RWPE1 (cell line): ENCODE data around the gene CCDC92.
"Not testable (repeated sequence)": the region's sequence is repeated elsewhere in the genome, so short reads cannot be mapped to it uniquely, and the experiment has no call there.

Source experiments
- CTCF ChIA-PET: fragments of 350-600 bp; sonication (Branson Sonifier 250); formaldehyde crosslinking; extraction: SDS; loops from one replicate; lab custom pipeline; 2021; lab: Yijun Ruan, JAX
- POLR2A ChIA-PET: fragments of 400-600 bp; formaldehyde crosslinking; extraction: SDS; loops from one replicate; lab custom pipeline; 2020; ENCODE audit warnings: antibody characterized with exemption; ENCODE audit not compliant: low non-redundant PET; lab: Yijun Ruan, JAX
- DNase-seq: peaks from one replicate; pipeline ENCODE4 v3.0.0; 2012; ENCODE audit warnings: low spot score
- H3K27ac ChIP-seq: fragments of 450-650 bp; 2 replicates; pipeline ENCODE4 v1.5.1; 2017
- CTCF ChIP-seq: fragments of 450-650 bp; conservative IDR thresholded peaks from 2 replicates; pipeline ENCODE4 v1.5.1; 2017; ENCODE audit warnings: low read depth, mild to moderate bottlenecking

The CCDC92 gene

DNA sequence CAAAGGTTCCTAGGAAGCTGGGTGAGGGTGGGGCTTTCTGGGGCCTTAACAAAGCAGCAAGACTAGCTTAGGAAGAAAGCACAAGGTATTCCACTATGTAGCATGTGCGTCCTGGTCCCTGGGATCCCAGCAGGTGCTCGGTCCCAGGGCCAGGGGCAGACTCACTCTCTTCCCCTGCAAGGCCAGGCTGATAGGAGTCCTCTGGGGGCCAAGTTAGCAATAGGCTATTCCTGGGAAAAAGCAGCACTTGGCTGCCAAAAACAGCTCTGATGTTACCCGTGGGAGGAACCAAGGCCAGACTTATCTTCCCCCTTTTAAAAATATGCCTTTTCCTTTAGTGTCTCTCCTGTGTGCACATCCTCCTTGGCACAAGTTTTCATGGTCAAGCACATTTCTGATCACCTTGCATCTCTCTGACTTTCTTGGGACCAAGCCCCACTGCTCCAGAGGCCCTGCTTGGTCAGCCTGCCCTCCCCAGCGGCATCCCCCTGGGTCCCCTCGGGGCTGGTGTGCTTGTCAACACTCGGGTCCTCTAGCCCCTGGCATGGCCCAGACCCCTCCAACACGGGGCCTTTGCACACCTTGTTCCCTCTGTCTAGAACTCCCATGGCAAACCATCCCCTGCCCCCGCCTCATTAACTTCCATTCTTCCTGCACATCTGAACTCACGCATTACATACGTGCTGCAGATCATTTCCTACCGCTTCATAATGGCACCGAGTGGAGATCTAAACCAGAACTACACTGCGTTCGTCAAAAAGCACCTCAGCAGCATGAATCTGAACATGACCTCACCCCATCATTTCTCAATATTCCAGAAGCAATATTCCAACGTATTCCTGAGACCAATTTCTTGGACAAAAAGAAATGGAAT lies 21.9 kb downstream of the CCDC92 start:
- POLR2A ChIA-PET = no interaction called here
- CTCF ChIA-PET = interaction anchor here (0.7 kb wide), 1 partner anchor 25 kb away, joined by 3 read pairs; no protein-coding TSS in a partner anchor
- TF ChIP-seq CTCF = no peak
- no peak overlapping the region for H3K27ac ChIP-seq
- no peak for DNase-seq

GRCh38 chr12:123949770-123950165 lies 22.9 kb downstream of the CCDC92 start:
- ChIA-PET CTCF (interaction anchor here (0.7 kb wide), 1 partner anchor 24 kb away, joined by 3 read pairs; no protein-coding TSS in a partner anchor), POLR2A (no interaction called here)
- no peak overlapping the region for H3K27ac ChIP-seq
- no peak for DNase-seq
- no peak for TF ChIP-seq CTCF

DNA sequence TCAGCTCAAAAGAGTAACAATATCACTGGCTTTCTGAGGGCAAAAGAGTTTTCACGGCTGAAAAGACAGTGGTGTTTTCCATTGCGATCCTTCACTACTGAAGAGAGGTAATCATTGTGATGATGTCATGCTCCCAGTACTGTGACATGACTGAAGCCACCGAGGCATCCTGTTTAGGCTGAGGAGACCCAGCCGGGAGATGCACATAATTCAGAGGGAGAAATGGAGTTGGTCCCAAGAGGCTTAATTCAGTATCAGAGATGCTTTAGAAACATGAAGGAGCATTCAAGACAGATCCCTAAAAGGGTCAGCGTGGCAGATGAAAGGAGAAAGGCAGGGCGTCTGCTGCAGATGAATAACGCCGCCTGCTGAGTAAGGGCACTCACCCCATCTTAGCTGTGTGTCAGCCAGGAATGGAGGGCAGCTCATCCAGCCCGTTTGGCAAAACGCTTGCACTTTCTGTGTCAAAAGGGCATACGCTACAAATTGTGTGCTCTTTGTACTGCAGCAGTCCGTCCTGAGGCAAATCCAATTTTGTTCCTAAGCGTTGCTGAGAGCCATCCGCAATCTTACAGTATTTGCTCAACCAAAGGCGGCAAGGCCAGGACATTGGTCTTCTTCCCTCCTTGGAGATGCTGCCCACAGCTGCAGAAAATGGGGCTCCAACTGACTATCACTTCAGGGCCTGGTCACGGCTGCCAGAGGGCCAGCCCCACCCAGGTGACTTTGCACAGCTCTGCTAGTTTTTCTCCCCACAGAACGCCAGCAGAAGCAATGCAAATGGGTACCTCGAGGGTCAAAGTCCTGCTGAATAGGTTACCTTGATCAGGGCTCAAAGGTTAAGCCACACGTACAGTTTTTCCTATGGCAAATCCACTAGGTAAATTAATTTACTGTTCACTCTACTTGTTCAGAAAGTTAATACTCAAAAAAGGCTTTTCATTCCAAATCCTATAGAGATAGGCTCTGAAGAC lies 23.5 kb downstream of the CCDC92 start:
- CTCF ChIA-PET = no interaction called here
- no peak for DNase-seq

GRCh38 chr12:123948401-123948795 lies 24.2 kb downstream of the CCDC92 start:
- ChIA-PET CTCF (no interaction called here), POLR2A (no interaction called here)
- TF ChIP-seq CTCF = no peak
- H3K27ac ChIP-seq = no peak overlapping the region
- DNase-seq = no peak

More for the DNA sequence above, 23.5 kb downstream of the CCDC92 start:
- POLR2A ChIA-PET = no interaction called here
- no peak overlapping the region for H3K27ac ChIP-seq
- no peak for TF ChIP-seq CTCF

GRCh38 chr12:123947531-123947930 lies 25.1 kb downstream of the CCDC92 start:
- H3K27ac ChIP-seq, CTCF ChIA-PET, POLR2A ChIA-PET, DNase-seq: not testable (repeated sequence)

DNA sequence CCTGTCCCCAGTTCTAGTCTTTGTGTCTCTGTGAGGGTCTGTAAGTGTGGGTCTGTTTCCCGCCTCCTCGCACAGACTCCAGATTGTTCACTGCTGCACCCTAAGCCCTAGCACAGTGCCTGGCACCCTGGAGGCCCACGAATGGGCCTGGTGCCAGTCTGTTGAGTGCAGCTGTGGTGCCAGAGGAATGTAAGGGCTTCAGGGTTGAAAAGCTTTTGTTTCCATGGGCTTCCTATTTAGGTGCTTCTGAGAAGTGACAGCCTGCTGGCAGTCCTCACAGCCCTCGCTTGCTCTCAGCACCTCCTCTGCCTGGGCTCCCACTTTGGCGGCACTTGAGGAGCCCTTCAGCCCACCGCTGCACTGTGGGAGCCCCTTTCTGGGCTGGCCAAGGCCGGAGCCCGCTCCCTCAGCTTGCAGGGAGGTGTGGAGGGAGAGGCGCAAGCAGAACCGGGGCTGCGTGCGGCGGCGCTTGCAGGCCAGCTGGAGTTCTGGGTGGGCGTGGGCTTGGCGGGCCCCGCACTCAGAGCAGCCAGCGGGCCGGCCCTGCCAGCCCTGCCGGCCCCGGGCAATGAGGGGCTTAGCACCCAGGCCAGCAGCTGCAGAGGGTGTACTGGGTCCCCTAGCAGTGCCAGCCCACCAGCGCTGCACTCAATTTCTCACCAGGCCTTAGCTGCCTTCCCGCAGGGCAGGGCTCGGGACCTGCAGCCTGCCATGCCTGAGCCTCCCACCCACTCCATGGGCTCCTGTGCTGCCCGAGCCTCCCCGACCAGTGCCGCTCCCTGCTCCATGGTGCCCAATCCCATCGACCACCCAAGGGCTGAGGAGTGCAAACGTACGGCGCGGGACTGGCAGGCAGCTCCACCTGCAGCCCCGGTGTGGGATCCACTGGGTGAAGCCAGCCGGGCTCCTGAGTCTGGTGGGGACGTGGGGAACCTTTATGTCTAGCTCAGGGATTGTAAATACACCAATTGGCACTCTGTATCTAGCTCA lies 25.8 kb downstream of the CCDC92 start:
- POLR2A ChIA-PET, DNase-seq, H3K27ac ChIP-seq, CTCF ChIA-PET: not testable (repeated sequence)
